ENCODE results near the gene MUC6.

- TF ChIP-seq BHLHE40 (IDR thresholded peaks at IDR 0.05; ENCODE audit: low read length): no peak
- no peak for TF ChIP-seq EZH2 (IDR thresholded peaks at IDR 0.05; ENCODE audit: borderline replicate concordance, low read depth, low read length)
- TF ChIP-seq CTCF (IDR thresholded peaks at IDR 0.05 in 2 of 3, conservative IDR thresholded peaks at IDR 0.05 in 1 of 3; ENCODE audit: insufficient read depth in 2 of 3, low read depth in 1 of 3, low read length in 3 of 3): no peak
- TF ChIP-seq CBX2 (IDR thresholded peaks at IDR 0.05; ENCODE audit: insufficient read depth, low read length, poor library complexity, severe bottlenecking): no peak
- TF ChIP-seq CHD1 (IDR thresholded peaks at IDR 0.05; ENCODE audit: low read length): no peak
- TF ChIP-seq ZNF232 (CRISPR knock-in tag; IDR thresholded peaks at IDR 0.05): no peak
- no peak for TF ChIP-seq SMC3 (conservative IDR thresholded peaks at IDR 0.05; ENCODE audit: insufficient read depth, low read depth, low read length)
- no peak for TF ChIP-seq GABPA (tag; conservative IDR thresholded peaks at IDR 0.05; ENCODE audit: low read depth)
Measured at GRCh38 chr11:1062075-1062820, 25.7 kb upstream of the MUC6 start.

Data from K562 (cell line).